GM19023 (cell line): ENCODE data around the gene CSNK2A1.
"Not testable (repeated sequence)": the region's sequence is repeated elsewhere in the genome, so short reads cannot be mapped to it uniquely, and the experiment has no call there.

Experiments
- ATAC-seq: cut with Tn5 transposase; IDR thresholded peaks from one replicate; pipeline ENCODE4 v1.9.1; 2021; ENCODE audit warnings: mild to moderate bottlenecking, moderate library complexity; ENCODE audit not compliant: unreplicated experiment

Gene CSNK2A1

GRCh38 chr20:496126-496696, 47.4 kb downstream of the CSNK2A1 start:
- ATAC-seq, result no peak

GRCh38 chr20:492159-492558, 51.4 kb downstream of the CSNK2A1 start:
- no peak for ATAC-seq

GRCh38 chr20:487655-488054, 55.9 kb downstream of the CSNK2A1 start:
- ATAC-seq, result no peak

- ATAC-seq, result no peak
These were observed 59.6 kb downstream of the CSNK2A1 start for GRCh38 chr20:483815-484644.

- ATAC-seq, result no peak
These were observed 62.4 kb downstream of the CSNK2A1 start for GRCh38 chr20:481167-481566.

GRCh38 chr20:480044-480443, 63.5 kb downstream of the CSNK2A1 start:
- ATAC-seq, result no peak

GRCh38 chr20:479487-479886, 64.1 kb downstream of the CSNK2A1 start:
- ATAC-seq, result no peak

- no peak for ATAC-seq
These were observed 64.6 kb downstream of the CSNK2A1 start for GRCh38 chr20:478949-479429.

GRCh38 chr20:478010-478948, 65.3 kb downstream of the CSNK2A1 start:
- no peak for ATAC-seq

- ATAC-seq, result not testable (repeated sequence)
These were observed 66.9 kb downstream of the CSNK2A1 start for GRCh38 chr20:476561-477249.

GRCh38 chr20:475463-476357, 67.9 kb downstream of the CSNK2A1 start:
- ATAC-seq, result no peak

- ATAC-seq, result no peak
These were observed 69.0 kb downstream of the CSNK2A1 start for GRCh38 chr20:474581-474980.

- ATAC-seq, result no peak
These were observed 70.7 kb downstream of the CSNK2A1 start for GRCh38 chr20:472889-473292.

GRCh38 chr20:472137-472846, 71.3 kb downstream of the CSNK2A1 start:
- ATAC-seq, result no peak

- no peak for ATAC-seq
These were observed 73.7 kb downstream of the CSNK2A1 start for GRCh38 chr20:469746-470490.

- ATAC-seq, result no peak
These were observed 75.8 kb downstream of the CSNK2A1 start for GRCh38 chr20:467755-468154.

GRCh38 chr20:462199-462991, 81.2 kb downstream of the CSNK2A1 start, which contains the start of gene TBC1D20:
Gene TBC1D20, minus strand, starts transcription at chr20:462533. Its CDS starts 128 bp downstream, at chr20:462405.
- ATAC-seq, result peak; percentile 93
